ENCODE results near the gene WDFY4.

GRCh38 chr10:48684792-48685623 lies at the start of gene WDFY4:
- TF ChIP-seq CTCF (conservative IDR thresholded peaks at IDR 0.05; ENCODE audit: low read length) (no peak), EZH2phosphoT487 (IDR thresholded peaks at IDR 0.05; ENCODE audit: borderline replicate concordance) (no peak)
